D341Med (cell line): Measurements from ENCODE around the gene ELL.
A peak's percentile ranks its signal among the peaks of the same experiment; 100 is the strongest.

Experiments
- DNase-seq: peaks from one replicate; pipeline ENCODE4 v3.0.0; 2012; ENCODE audit warnings: low spot score

The ELL gene

GRCh38 chr19:18469069-18469846 lies 52.6 kb downstream of the ELL start:
- DNase-seq: peak; percentile 85

- no peak for DNase-seq
These were observed 53.4 kb downstream of the ELL start for GRCh38 chr19:18468517-18468916.

GRCh38 chr19:18467978-18468377 lies 53.9 kb downstream of the ELL start:
- DNase-seq: no peak

GRCh38 chr19:18466354-18466753 lies 55.5 kb downstream of the ELL start:
- no peak for DNase-seq

- no peak for DNase-seq
These were observed 55.9 kb downstream of the ELL start for GRCh38 chr19:18465964-18466339.

- no peak for DNase-seq
These were observed 56.5 kb downstream of the ELL start for GRCh38 chr19:18465214-18465963.

- DNase-seq: no peak
These were observed 57.2 kb downstream of the ELL start for GRCh38 chr19:18464646-18465045.

- no peak for DNase-seq
These were observed 60.4 kb downstream of the ELL start for GRCh38 chr19:18461471-18461870.

GRCh38 chr19:18460900-18461299 lies 61.0 kb downstream of the ELL start:
- DNase-seq: no peak

- no peak for DNase-seq
These were observed 64.2 kb downstream of the ELL start for GRCh38 chr19:18457483-18458331.

- DNase-seq: no peak
These were observed 64.9 kb downstream of the ELL start for GRCh38 chr19:18456974-18457373.

GRCh38 chr19:18456279-18456678 lies 65.6 kb downstream of the ELL start:
- no peak for DNase-seq

GRCh38 chr19:18453269-18454024 lies 68.4 kb downstream of the ELL start:
- no peak for DNase-seq

- no peak for DNase-seq
These were observed 69.5 kb downstream of the ELL start for GRCh38 chr19:18452386-18452785.

- DNase-seq: peak; percentile 96
These were observed 70.7 kb downstream of the ELL start for GRCh38 chr19:18450931-18451836.

- no peak for DNase-seq
These were observed 71.6 kb downstream of the ELL start for GRCh38 chr19:18450021-18450930.

GRCh38 chr19:18449552-18449951 lies 72.3 kb downstream of the ELL start:
- no peak for DNase-seq

- DNase-seq: no peak
These were observed 75.0 kb downstream of the ELL start for GRCh38 chr19:18446811-18447359.

GRCh38 chr19:18446145-18446810 lies 75.6 kb downstream of the ELL start:
- DNase-seq: no peak
